Natural killer cell (primary cell): ENCODE results near the gene ZKSCAN3. TPM values are rescaled to one million over a fixed set of nuclear protein-coding genes. Genes with fewer than 3 reads are reported as not detected.
A peak's percentile ranks its signal among the peaks of the same experiment; 100 is the strongest.
"Not testable (repeated sequence)": the region's sequence is repeated elsewhere in the genome, so short reads cannot be mapped to it uniquely, and the experiment has no call there.

ENCODE experiments used
- ATAC-seq, 3 donors: fragments of 150-1000 bp in 2 of 3; fragments of 200-7000 bp in 1 of 3; cut with Tn5 transposase; 1 replicate in 1 of 3; 2 replicates in 2 of 3; pipeline ENCODE4 v1.10.0; 2021; ENCODE audit warnings: mild to moderate bottlenecking in 2 of 3, moderate library complexity in 2 of 3
- DNase-seq, 2 donors: peaks; one replicate each; pipeline versions ENCODE4 v3.0.0 to v3.0.0-alpha.2; 2013 to 2021; ENCODE audit warnings: mixed read lengths in 1 of 2
- H3K27ac ChIP-seq: one replicate; pipeline ENCODE4 v1.5.1; 2013; ENCODE audit warnings: mild to moderate bottlenecking, low read length
- H3K27me3 ChIP-seq: one replicate; pipeline ENCODE4 v1.6.1; 2013; ENCODE audit warnings: low read length; ENCODE audit not compliant: control insufficient read depth, insufficient read depth
- H3K36me3 ChIP-seq: one replicate; pipeline ENCODE4 v1.6.1; 2013; ENCODE audit warnings: low read length; ENCODE audit not compliant: control insufficient read depth, insufficient read depth
- H3K4me1 ChIP-seq: one replicate; pipeline ENCODE4 v1.6.1; 2013; ENCODE audit warnings: low read length; ENCODE audit not compliant: control insufficient read depth, insufficient read depth
- H3K4me3 ChIP-seq: one replicate; pipeline ENCODE4 v1.5.1; 2013; ENCODE audit warnings: low read length
- H3K9me3 ChIP-seq: one replicate; pipeline ENCODE4 v1.6.1; 2013; ENCODE audit warnings: low read length; ENCODE audit not compliant: control insufficient read depth, insufficient read depth
- H3K27ac Mint-ChIP-seq, 2 donors: one replicate each; pipeline ENCODE4 v1.8.0; 2022; ENCODE audit warnings: mild to moderate bottlenecking in 2 of 2, mixed read lengths in 2 of 2, moderate library complexity in 1 of 2
- H3K27me3 Mint-ChIP-seq, 2 donors: one replicate each; pipeline ENCODE4 v1.8.0; 2022; ENCODE audit warnings: low read depth in 2 of 2, mixed read lengths in 2 of 2
- H3K36me3 Mint-ChIP-seq: one replicate; pipeline ENCODE4 v1.8.0; 2022; ENCODE audit warnings: mixed read lengths
- H3K4me1 Mint-ChIP-seq, 2 donors: one replicate each; pipeline ENCODE4 v1.8.0; 2022; ENCODE audit warnings: mixed read lengths in 2 of 2
- H3K4me3 Mint-ChIP-seq: one replicate; pipeline ENCODE4 v1.8.0; 2022; ENCODE audit warnings: mild to moderate bottlenecking, moderate library complexity, mixed read lengths
- H3K9me3 Mint-ChIP-seq, 2 donors: one replicate each; pipeline ENCODE4 v1.8.0; 2022; ENCODE audit warnings: mixed read lengths in 2 of 2
- WGBS: methylation state at CpG from one replicate; pipeline ENCODE4 v1.1.7; 2013; ENCODE audit warnings: missing lambda C conversion rate; ENCODE audit not compliant: insufficient coverage; 5-methylcytosine and 5-hydroxymethylcytosine counted together
- intact Hi-C: fragments of 100-400 bp; cut with micrococcal nuclease; formaldehyde crosslinking; loops from one replicate; pipeline ENCODE4 v1.14.2; 2022
- total RNA-seq, 4 donors: library from RNA; stranded (reverse); fragments of 120-200 nt in 1 of 4; gene quantifications; one replicate each; pipeline versions ENCODE4 v1.2.3 to v1.2.4, GENCODE V29; 2013 to 2022
- TF ChIP-seq, protein P1 (sequence below): fragments of 200-600 bp; IDR thresholded peaks from one replicate; pipeline ENCODE4 v1.8.0; 2022; ENCODE audit warnings: antibody characterized with exemption

The ZKSCAN3 gene
- 1 to 10 TPM; 3.1 to 6.0 (median 4.7) TPM for total RNA-seq
- 9.9 TPM for total RNA-seq (2013)

DNA sequence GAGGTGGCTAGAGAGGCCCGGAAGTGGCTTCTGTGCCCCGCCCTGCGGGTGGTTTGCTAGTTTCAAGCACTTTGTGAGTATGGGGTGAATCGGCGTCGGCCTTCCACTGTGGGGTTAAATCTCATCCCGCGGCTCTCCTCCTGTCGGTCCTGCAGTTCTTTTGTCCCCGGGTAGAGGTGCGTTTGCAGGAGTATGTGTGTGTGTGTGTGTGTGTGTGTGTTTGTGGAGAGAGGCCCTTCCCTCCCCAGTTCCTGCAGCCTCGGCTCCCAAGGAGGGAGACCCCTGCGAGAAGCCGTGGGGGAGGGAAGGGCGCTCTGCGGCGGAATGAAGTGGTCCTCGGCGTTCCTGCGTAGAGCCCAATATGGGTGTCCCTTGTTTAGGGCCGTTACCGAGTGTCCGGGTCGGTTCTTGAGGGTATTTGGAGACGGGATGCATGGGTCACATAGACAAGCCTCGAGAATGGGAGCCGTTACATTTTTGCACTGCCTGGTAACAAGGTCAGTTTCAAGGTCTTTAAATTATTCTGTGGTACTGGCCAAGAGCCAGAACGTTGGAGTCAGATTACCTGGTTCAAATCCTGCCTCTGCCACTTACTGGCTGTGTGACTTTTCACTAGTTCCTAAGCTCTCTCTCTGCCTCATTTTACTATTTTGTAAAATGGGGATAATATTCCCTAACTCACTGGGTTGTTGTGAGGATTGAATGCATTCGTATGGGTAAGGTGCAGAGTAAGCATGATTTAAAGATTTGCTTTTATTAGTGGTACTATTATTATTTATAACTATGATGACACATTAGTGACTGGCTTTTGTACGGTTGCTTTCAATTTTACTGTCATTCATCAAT is at the start of gene ZKSCAN3:
ZKSCAN3 (plus strand) TSS at position 56 of the 846 bp plus-strand sequence. CDS start 9,640 bp downstream, outside the sequence.
- Mint-ChIP-seq H3K27ac (peak within 1 kb of the TSS; percentile 95 to 97), H3K9me3 (no peaks in the 10 kb centered on the region), H3K36me3 (no peaks in the 10 kb centered on the region), H3K4me3 (peak within 1 kb of the TSS; percentile 100), H3K4me1 (peaks cover 24 to 27% of the 10 kb centered on the region in 2 donors), H3K27me3 (peaks cover 9 to 18% of the 10 kb centered on the region in 2 donors)
- Histone ChIP-seq H3K4me1 (peaks cover 13% of the 10 kb centered on the region), H3K27me3 (no peaks in the 10 kb centered on the region), H3K27ac (peak within 1 kb of the TSS; percentile 44), H3K4me3 (peak within 1 kb of the TSS; percentile 75), H3K36me3 (no peaks in the 10 kb centered on the region), H3K9me3 (no peaks in the 10 kb centered on the region)
- ATAC-seq (peak; percentile 94 to 100 (median 99)), DNase-seq (peak; percentile 76 to 86)
- intact Hi-C loops: loop anchor here (1.0 to 10.0 kb wide), 3 partner anchors 15 to 455 kb away; partner anchors contain the start of gene ZSCAN12
- 0% methylated on average over 28 of the region's 30 CpGs for WGBS
- TF ChIP-seq, protein P1, sequence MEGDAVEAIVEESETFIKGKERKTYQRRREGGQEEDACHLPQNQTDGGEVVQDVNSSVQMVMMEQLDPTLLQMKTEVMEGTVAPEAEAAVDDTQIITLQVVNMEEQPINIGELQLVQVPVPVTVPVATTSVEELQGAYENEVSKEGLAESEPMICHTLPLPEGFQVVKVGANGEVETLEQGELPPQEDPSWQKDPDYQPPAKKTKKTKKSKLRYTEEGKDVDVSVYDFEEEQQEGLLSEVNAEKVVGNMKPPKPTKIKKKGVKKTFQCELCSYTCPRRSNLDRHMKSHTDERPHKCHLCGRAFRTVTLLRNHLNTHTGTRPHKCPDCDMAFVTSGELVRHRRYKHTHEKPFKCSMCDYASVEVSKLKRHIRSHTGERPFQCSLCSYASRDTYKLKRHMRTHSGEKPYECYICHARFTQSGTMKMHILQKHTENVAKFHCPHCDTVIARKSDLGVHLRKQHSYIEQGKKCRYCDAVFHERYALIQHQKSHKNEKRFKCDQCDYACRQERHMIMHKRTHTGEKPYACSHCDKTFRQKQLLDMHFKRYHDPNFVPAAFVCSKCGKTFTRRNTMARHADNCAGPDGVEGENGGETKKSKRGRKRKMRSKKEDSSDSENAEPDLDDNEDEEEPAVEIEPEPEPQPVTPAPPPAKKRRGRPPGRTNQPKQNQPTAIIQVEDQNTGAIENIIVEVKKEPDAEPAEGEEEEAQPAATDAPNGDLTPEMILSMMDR: no peak

DNA sequence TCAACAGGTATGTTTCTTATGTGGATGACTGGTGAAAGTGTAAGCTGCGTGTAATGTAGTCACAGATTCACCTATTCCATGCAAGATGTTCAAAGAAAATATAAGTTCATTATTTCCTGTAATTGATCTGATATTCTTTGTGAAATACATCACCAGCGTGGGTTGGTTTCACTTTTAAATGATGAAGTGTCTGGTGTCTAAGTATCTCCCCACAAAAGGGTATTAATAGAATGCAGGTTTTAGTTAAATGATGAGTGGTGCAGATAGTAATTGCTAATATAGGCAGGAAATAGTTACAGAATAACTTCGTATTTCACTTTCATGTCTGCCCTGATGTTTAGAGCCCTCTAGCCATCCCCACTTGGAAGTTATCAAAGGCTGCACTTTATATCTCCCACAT is 46.2 kb upstream of the ZKSCAN3 start:
- Mint-ChIP-seq H3K27ac (no peak overlapping the region), H3K4me3 (no peak overlapping the region)
- DNase-seq: no peak

DNA sequence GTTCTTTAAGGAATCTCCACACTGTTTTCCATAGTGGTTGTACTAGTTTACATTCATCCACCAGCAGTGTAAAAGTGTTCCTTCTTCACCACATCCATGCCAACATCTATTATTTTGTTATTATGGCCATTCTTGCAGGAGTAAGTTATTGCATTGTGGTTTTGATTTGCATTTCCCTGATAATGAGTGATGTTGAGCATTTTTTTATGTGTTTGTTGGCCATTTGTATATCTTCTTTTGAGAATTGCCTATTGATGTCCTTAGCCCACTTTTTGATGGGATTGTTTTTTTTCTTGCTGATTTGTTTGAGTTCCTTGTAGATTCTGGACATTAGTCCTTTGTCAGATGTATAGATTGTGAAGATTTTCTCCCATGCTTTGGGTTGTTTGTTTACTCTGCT is 43.4 kb upstream of the ZKSCAN3 start:
- H3K4me3 ChIP-seq, H3K4me3 Mint-ChIP-seq, H3K36me3 ChIP-seq, intact Hi-C loops, H3K9me3 Mint-ChIP-seq, ATAC-seq, H3K4me1 Mint-ChIP-seq, H3K27me3 ChIP-seq, DNase-seq, H3K27ac Mint-ChIP-seq, H3K4me1 ChIP-seq, H3K9me3 ChIP-seq, H3K36me3 Mint-ChIP-seq, H3K27ac ChIP-seq: not testable (repeated sequence)
- H3K27me3 Mint-ChIP-seq: peaks cover 17 to 47% of the 10 kb centered on the region in 2 donors

More for the DNA sequence above, 46.2 kb upstream of the ZKSCAN3 start:
- H3K4me3 ChIP-seq: no peak overlapping the region
- H3K36me3 Mint-ChIP-seq: no peaks in the 10 kb centered on the region
- H3K36me3 ChIP-seq: no peaks in the 10 kb centered on the region
- H3K4me1 Mint-ChIP-seq: no peaks in the 10 kb centered on the region
- TF ChIP-seq, protein P1: no peak
- no peak overlapping the region for H3K27ac ChIP-seq
- H3K9me3 Mint-ChIP-seq: peaks cover 0 to 3% of the 10 kb centered on the region in 2 donors
- H3K4me1 ChIP-seq: no peaks in the 10 kb centered on the region
- H3K27me3 Mint-ChIP-seq: peaks cover 8 to 20% of the 10 kb centered on the region in 2 donors
- H3K9me3 ChIP-seq: no peaks in the 10 kb centered on the region
- intact Hi-C loops: no loop called here
- no peaks in the 10 kb centered on the region for H3K27me3 ChIP-seq
- WGBS: 27% methylated on average over 1 of the region's 3 CpGs
- no peak for ATAC-seq

DNA sequence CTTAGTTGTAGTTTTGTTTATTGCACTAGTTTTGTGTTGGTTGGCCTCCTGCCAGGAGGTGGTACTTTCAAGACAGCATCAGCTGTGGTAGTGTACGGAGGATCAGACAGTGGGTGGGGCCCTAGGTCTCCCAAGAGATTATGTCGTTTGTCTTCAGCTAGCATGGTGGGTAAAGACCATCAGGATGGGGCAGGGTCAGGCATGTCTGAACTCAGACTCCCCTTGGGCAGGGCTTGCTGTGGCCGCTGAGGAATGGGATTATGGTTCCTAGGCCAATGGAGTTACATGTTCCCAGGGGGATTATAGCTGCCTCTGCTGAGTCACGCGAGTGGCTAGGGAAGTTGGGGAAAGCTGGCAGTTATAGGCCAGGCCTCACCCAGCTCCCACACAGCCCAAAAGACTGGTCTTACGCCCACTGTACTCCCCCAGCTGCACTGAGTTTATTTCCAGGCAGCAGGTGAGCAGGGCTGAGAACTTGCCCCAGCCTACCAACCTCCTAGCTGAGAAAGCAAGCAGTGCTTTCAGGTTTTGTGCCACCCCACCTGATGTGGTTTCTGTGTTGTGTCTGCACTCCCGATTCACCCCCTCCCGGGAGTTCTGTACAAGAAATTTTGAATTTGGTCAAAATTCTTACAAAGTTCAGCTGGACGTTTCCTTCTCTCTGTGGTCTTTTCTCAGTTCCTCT is 38.5 kb upstream of the ZKSCAN3 start:
- no peaks in the 10 kb centered on the region for H3K36me3 Mint-ChIP-seq
- ATAC-seq: no peak
- no peaks in the 10 kb centered on the region for H3K4me1 ChIP-seq
- peaks cover 29 to 62% of the 10 kb centered on the region in 2 donors for H3K27me3 Mint-ChIP-seq
- H3K27ac ChIP-seq: no peak overlapping the region
- intact Hi-C loops: no loop called here
- H3K9me3 Mint-ChIP-seq: peaks cover 0 to 3% of the 10 kb centered on the region in 2 donors
- DNase-seq: no peak
- H3K4me3 Mint-ChIP-seq: no peak overlapping the region
- TF ChIP-seq, protein P1: no peak
- 85% methylated on average over 9 of the region's 9 CpGs for WGBS
- H3K36me3 ChIP-seq: no peaks in the 10 kb centered on the region
- H3K4me1 Mint-ChIP-seq: no peaks in the 10 kb centered on the region
- H3K27ac Mint-ChIP-seq: no peak overlapping the region
- H3K4me3 ChIP-seq: no peak overlapping the region
- H3K27me3 ChIP-seq: no peaks in the 10 kb centered on the region
- H3K9me3 ChIP-seq: no peaks in the 10 kb centered on the region
